Uterus (tissue), 2 donors: ENCODE measurements around the gene GBP1.

Source experiments
- POLR2A ChIP-seq, 2 donors: fragments of 450-650 bp; IDR thresholded peaks; one replicate each; pipeline ENCODE4 v1.6.1; 2016; ENCODE audit warnings: antibody characterized with exemption in 2 of 2, mild to moderate bottlenecking in 1 of 2, moderate library complexity in 1 of 2
- TF ChIP-seq, protein P1 (sequence below), 4 experiments: fragments of 200-600 bp in 2 of 4; fragments of 450-650 bp in 2 of 4; sonication (generic) in 2 of 4; IDR thresholded peaks; one replicate each; pipeline ENCODE4 v1.5.1; 2016 to 2019; ENCODE audit warnings: antibody characterized with exemption in 4 of 4, mild to moderate bottlenecking in 2 of 4, moderate library complexity in 1 of 4

DNA sequence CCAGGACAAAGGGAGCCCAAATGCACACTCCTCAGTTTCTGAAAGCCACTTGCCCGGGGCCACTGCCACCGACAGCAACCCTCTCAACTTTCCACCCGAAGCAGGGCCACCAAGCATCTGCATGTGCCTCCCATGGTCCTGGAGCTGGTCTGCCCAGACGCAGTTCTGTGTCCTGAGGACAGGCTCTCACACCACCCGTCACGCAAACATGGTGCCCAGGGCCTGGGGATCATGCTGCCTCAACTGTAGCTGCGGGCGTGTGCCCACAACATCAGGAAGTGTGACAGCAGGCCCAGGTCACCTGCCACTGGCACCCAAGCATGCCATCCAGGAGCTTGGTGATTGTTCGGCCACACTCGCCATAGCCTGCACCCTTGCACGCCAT, 14.4 kb downstream of the GBP1 start:
- TF ChIP-seq, protein P1, sequence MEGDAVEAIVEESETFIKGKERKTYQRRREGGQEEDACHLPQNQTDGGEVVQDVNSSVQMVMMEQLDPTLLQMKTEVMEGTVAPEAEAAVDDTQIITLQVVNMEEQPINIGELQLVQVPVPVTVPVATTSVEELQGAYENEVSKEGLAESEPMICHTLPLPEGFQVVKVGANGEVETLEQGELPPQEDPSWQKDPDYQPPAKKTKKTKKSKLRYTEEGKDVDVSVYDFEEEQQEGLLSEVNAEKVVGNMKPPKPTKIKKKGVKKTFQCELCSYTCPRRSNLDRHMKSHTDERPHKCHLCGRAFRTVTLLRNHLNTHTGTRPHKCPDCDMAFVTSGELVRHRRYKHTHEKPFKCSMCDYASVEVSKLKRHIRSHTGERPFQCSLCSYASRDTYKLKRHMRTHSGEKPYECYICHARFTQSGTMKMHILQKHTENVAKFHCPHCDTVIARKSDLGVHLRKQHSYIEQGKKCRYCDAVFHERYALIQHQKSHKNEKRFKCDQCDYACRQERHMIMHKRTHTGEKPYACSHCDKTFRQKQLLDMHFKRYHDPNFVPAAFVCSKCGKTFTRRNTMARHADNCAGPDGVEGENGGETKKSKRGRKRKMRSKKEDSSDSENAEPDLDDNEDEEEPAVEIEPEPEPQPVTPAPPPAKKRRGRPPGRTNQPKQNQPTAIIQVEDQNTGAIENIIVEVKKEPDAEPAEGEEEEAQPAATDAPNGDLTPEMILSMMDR (IDR thresholded peaks at IDR 0.05): no peak
- no peak for TF ChIP-seq POLR2A (IDR thresholded peaks at IDR 0.05)
